ENCODE data around the gene SLC6A3. TPM values are rescaled to one million over a fixed set of nuclear protein-coding genes. Genes with fewer than 3 reads are reported as not detected.

SLC6A3 gene
- total and polyA plus RNA-seq, 9 donors: 0.05 to 0.62 (median 0.40) TPM

- H3K27me3 ChIP-seq: no peaks in the 10 kb centered on the region
- intact Hi-C loops (cut with DNase I): no loop called here
Observed at GRCh38 chr5:1402611-1403255, 42.5 kb downstream of the SLC6A3 start.

GRCh38 chr5:1401536-1402138 lies 43.6 kb downstream of the SLC6A3 start:
- Histone ChIP-seq H3K27me3 (no peaks in the 10 kb centered on the region), H3K4me3 (no peak overlapping the region), H3K36me3 (no peaks in the 10 kb centered on the region), H3K27ac (no peak overlapping the region), H3K4me1 (ENCODE audit: insufficient read depth) (no peaks in the 10 kb centered on the region), H3K9me3 (peaks cover 0 to 5% of the 10 kb centered on the region in 2 donors)
- DNase-seq: no peak
- no peak for TF ChIP-seq POLR2A (IDR thresholded peaks at IDR 0.05)
- no peak for TF ChIP-seq EP300 (IDR thresholded peaks at IDR 0.05)
- 41 to 51% (median 43%) methylated on average over 14 of the region's 14 CpGs for WGBS, 3 donors
- intact Hi-C loops (cut with DNase I): no loop called here

More at GRCh38 chr5:1402611-1403255, 42.5 kb downstream of the SLC6A3 start:
- Histone ChIP-seq H3K4me1 (ENCODE audit: insufficient read depth) (no peaks in the 10 kb centered on the region), H3K4me3 (no peak overlapping the region), H3K27ac (no peak overlapping the region), H3K36me3 (no peaks in the 10 kb centered on the region), H3K9me3 (peaks cover 0 to 5% of the 10 kb centered on the region in 2 donors)
- 87 to 88% (median 87%) methylated on average over 22 to 24 of the region's 24 CpGs for WGBS, 3 donors
- peak in 1 of 5 donors; percentile 7 for DNase-seq
- no peak for TF ChIP-seq POLR2A (IDR thresholded peaks at IDR 0.05)
- no peak for TF ChIP-seq CTCF (IDR thresholded peaks at IDR 0.05)
- no peak for TF ChIP-seq EP300 (IDR thresholded peaks at IDR 0.05)

- no peak for DNase-seq
- Histone ChIP-seq H3K27ac (no peak overlapping the region), H3K4me1 (ENCODE audit: insufficient read depth) (no peaks in the 10 kb centered on the region), H3K27me3 (no peaks in the 10 kb centered on the region), H3K4me3 (no peak overlapping the region), H3K36me3 (no peaks in the 10 kb centered on the region), H3K9me3 (peaks cover 0 to 5% of the 10 kb centered on the region in 2 donors)
- intact Hi-C loops (cut with DNase I): no loop called here
- 75 to 79% (median 79%) methylated on average over 12 of the region's 12 CpGs for WGBS, 3 donors
- no peak for TF ChIP-seq POLR2A (IDR thresholded peaks at IDR 0.05)
- no peak for TF ChIP-seq EP300 (IDR thresholded peaks at IDR 0.05)
- no peak for TF ChIP-seq CTCF (IDR thresholded peaks at IDR 0.05)
Observed at GRCh38 chr5:1400936-1401335, 44.3 kb downstream of the SLC6A3 start.

GRCh38 chr5:1400211-1400855 lies 44.9 kb downstream of the SLC6A3 start:
- TF ChIP-seq EP300 (IDR thresholded peaks at IDR 0.05): no peak
- TF ChIP-seq POLR2A (IDR thresholded peaks at IDR 0.05): no peak
- TF ChIP-seq CTCF (IDR thresholded peaks at IDR 0.05): no peak
- intact Hi-C loops (cut with DNase I): no loop called here

More at GRCh38 chr5:1400211-1400855, 44.9 kb downstream of the SLC6A3 start:
- no peaks in the 10 kb centered on the region for H3K27me3 ChIP-seq
- H3K27ac ChIP-seq: no peak overlapping the region
- WGBS, 3 donors: 80 to 82% (median 80%) methylated on average over 12 to 17 of the region's 17 CpGs
- H3K36me3 ChIP-seq: no peaks in the 10 kb centered on the region
- peaks cover 0 to 5% of the 10 kb centered on the region in 2 donors for H3K9me3 ChIP-seq
- no peak for DNase-seq
- H3K4me1 ChIP-seq (ENCODE audit: insufficient read depth): no peaks in the 10 kb centered on the region
- no peak overlapping the region for H3K4me3 ChIP-seq

All from ovary (tissue), 9 donors.